ENCODE data around the gene MYH11. TPM values are rescaled to one million over a fixed set of nuclear protein-coding genes. Genes with fewer than 3 reads are reported as not detected.
"Not testable (repeated sequence)": the region's sequence is repeated elsewhere in the genome, so short reads cannot be mapped to it uniquely, and the experiment has no call there.

Gene MYH11
- total RNA-seq, 4 donors from 2014 or later, result 13.7 to 139 (median 39.0) TPM

DNA sequence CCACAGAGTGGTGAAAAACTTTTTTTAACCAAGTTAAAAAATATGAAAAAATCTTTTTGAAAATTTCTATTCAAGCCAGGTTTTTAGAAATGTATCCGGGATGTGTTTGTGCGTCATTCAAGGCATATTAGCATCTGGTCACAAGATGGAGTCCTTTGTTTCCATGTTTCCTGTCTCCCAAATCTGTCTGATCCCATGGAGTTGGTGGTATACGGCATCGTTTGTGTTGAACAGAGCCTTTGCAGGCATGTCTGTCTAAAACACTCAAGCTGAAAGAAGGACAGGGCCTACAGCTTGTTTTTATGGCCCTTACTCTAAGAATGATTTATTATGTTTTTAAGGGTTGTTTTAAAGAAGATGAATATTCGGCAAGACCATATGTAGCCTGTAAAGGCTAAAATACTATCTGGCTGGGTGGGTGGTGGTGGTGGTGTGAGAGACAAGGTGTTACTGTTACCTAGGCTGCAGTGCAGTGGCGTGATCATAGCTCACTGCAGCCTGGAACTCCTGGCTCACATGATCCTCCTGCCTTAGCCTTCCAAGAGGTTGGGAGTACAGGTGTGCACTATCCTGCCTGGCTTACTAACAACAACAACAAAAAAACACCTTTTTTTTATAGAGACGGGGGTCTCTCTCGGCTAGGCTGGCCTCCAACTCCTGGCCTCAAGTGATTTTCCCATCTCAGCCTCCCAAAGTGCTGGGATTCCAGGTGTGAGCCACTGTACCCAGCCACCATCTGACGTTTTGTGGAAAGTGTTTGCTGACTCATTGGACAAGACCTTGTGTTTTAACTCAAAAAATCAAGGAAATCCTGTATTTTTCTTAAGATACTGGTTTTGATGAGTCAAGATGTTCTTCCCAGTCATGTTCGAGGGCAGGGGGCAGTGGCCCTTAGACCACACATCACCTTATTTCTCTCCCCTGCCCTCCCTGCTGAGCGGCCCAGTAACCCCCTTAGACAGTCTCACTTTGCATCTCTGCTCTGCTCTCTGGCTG lies 154.6 kb downstream of the MYH11 start:
- TF ChIP-seq, protein P1, sequence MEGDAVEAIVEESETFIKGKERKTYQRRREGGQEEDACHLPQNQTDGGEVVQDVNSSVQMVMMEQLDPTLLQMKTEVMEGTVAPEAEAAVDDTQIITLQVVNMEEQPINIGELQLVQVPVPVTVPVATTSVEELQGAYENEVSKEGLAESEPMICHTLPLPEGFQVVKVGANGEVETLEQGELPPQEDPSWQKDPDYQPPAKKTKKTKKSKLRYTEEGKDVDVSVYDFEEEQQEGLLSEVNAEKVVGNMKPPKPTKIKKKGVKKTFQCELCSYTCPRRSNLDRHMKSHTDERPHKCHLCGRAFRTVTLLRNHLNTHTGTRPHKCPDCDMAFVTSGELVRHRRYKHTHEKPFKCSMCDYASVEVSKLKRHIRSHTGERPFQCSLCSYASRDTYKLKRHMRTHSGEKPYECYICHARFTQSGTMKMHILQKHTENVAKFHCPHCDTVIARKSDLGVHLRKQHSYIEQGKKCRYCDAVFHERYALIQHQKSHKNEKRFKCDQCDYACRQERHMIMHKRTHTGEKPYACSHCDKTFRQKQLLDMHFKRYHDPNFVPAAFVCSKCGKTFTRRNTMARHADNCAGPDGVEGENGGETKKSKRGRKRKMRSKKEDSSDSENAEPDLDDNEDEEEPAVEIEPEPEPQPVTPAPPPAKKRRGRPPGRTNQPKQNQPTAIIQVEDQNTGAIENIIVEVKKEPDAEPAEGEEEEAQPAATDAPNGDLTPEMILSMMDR (IDR thresholded peaks at IDR 0.05), result no peak
- TF ChIP-seq POLR2A (IDR thresholded peaks at IDR 0.05), result no peak

DNA sequence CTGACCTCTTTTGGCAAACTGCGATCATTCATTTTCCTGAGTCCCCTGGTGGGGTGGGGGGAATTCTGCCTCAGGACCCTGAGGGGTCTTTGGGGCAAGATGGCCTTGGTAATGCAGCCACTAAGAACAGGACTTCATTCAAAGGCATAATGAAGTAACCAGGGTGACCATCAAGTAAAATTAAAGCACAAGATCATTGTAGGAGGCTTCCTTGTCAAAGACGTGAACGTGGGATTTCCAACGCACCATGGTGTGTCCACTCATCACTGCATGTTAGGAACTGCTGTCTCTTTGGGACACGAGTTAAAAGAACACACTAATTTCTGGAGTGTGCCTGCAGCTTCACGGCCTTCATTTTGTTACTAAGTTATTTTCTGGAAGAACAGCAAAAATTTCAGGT lies 155.5 kb downstream of the MYH11 start:
- TF ChIP-seq POLR2A (IDR thresholded peaks at IDR 0.05), result no peak
- TF ChIP-seq, protein P1 (IDR thresholded peaks at IDR 0.05), result no peak
- intact Hi-C loops (cut with DNase I; ENCODE audit: low total_unique reads), result loop anchor here (5.0 kb wide), 1 partner anchor 79 kb away; no protein-coding TSS in a partner anchor
- H3K4me3 ChIP-seq (ENCODE audit: low read depth, poor library complexity, severe bottlenecking), result no peak overlapping the region
- DNase-seq (ENCODE audit: low spot score in 2 of 2), result no peak
- WGBS, 2 donors, result 83 to 86% methylated on average over 6 of the region's 6 CpGs

More for the DNA sequence above, 154.6 kb downstream of the MYH11 start:
- no peak overlapping the region for H3K4me3 ChIP-seq (ENCODE audit: low read depth, poor library complexity, severe bottlenecking)
- DNase-seq (ENCODE audit: low spot score in 2 of 2), result no peak
- intact Hi-C loops (cut with DNase I; ENCODE audit: low total_unique reads), result loop anchor here (5.0 kb wide), 1 partner anchor 80 kb away; no protein-coding TSS in a partner anchor
- WGBS, 2 donors, result 77 to 78% methylated on average over 11 of the region's 11 CpGs

DNA sequence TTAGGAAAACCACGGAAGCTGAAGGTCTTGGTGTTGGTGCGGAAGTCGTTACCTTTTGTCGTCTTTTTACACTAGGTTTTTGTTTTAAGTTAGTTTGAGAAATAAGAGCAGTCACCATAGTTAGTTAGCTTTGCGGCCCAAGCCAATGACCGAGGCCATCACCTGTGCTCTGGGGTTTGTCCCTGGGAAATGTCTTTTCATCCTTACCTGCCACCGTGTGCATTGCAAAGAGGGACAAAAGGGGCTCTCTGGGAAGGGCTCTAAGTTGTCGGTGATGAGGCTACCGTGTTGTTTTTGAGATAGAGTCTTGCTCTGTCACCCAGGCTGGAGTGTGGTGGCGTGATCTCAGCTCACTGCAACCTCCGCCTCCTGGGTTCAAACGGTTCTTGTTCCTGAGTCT lies 157.0 kb downstream of the MYH11 start:
- intact Hi-C loops (cut with DNase I; ENCODE audit: low total_unique reads), result loop anchor here (5.0 kb wide), 1 partner anchor 78 kb away; no protein-coding TSS in a partner anchor
- TF ChIP-seq POLR2A (IDR thresholded peaks at IDR 0.05), result no peak
- TF ChIP-seq, protein P1 (IDR thresholded peaks at IDR 0.05), result no peak
- no peak for DNase-seq (ENCODE audit: low spot score in 2 of 2)
- WGBS, 2 donors, result 96% methylated on average over 12 of the region's 12 CpGs
- no peak overlapping the region for H3K4me3 ChIP-seq (ENCODE audit: low read depth, poor library complexity, severe bottlenecking)

DNA sequence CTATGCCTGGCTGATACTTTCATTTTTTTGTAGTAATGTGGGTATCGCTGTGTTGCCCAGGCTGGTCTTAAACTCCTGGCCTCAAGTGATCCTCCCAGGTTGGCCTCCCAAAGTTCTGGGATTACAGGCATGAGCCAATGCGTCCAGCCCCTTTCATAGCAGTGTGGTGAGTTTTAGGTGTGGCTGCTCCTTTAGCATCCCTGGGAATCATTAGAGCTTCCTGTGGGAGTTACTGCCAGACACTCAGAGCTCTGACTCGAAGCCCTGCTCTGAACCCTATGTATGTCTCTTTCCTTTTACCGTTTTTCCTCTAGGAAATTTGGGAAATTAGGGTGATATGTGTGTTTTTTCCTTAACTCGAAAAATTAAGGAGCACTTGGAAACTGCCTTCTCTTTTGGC lies 162.3 kb downstream of the MYH11 start:
- WGBS, 2 donors, result 86 to 89% methylated on average over 5 of the region's 5 CpGs
- TF ChIP-seq, protein P1 (IDR thresholded peaks at IDR 0.05), result no peak
- TF ChIP-seq POLR2A (IDR thresholded peaks at IDR 0.05), result no peak
- no peak for DNase-seq (ENCODE audit: low spot score in 2 of 2)
- intact Hi-C loops (cut with DNase I; ENCODE audit: low total_unique reads), result no loop called here
- H3K4me3 ChIP-seq (ENCODE audit: low read depth, poor library complexity, severe bottlenecking), result no peak overlapping the region

DNA sequence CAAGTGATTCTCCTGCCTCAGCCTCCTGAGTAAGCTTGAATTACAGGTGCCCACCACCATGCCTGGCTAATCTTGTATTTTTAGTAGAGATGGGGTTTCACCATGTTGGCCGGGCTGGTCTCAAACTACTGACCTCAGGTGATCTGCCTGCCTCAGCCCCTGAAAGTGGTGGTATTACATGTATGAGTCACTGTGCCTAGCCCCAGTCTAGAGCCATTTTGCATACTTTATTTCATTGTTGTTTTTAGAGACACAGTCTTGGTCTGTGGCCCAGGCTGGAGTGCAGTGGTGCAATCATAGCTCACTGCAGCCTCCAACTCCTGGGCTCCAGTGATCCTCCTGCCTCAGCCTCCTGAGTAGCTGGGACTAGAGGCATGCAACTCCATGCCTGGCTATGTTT lies 164.3 kb downstream of the MYH11 start:
- WGBS, 2 donors, result 100% methylated on average over 1 of the region's 1 CpG
- DNase-seq (ENCODE audit: low spot score in 2 of 2); intact Hi-C loops (cut with DNase I; ENCODE audit: low total_unique reads); H3K4me3 ChIP-seq (ENCODE audit: low read depth, poor library complexity, severe bottlenecking): not testable (repeated sequence)

DNA sequence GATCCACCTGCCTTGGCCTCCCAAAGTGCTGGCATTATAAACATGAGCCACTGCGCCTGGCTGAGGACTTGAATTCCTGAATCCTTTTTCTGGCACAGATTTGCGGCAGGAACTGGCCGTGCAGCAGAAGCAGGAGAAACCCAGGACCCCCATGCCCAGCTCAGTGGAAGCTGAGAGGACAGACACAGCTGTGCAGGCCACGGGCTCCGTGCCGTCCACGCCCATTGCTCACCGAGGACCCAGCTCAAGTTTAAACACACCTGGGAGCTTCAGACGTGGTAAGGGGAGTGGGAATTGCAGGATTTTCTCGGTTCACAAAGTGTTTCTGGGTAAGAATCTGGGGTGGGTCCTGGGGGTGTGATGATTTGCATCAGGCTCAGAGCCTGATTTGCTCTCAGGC lies 165.8 kb downstream of the MYH11 start:
- intact Hi-C loops (cut with DNase I; ENCODE audit: low total_unique reads), result no loop called here
- DNase-seq (ENCODE audit: low spot score in 2 of 2), result no peak
- H3K4me3 ChIP-seq (ENCODE audit: low read depth, poor library complexity, severe bottlenecking), result no peak overlapping the region
- TF ChIP-seq, protein P1 (IDR thresholded peaks at IDR 0.05), result no peak
- no peak for TF ChIP-seq POLR2A (IDR thresholded peaks at IDR 0.05)
- 88 to 96% methylated on average over 8 to 10 of the region's 10 CpGs for WGBS, 2 donors

All from lower leg skin (tissue), 4 donors.